DND-41 (cell line): ENCODE results near the gene CYB5R3.

ENCODE experiments used
- EZH2 ChIP-seq: IDR thresholded peaks from 3 replicates; pipeline ENCODE4 v1.6.1; 2012; ENCODE audit warnings: borderline replicate concordance, low read depth, mild to moderate bottlenecking, moderate library complexity, low read length, inconsistent platforms; ENCODE audit not compliant: severe bottlenecking
- TF ChIP-seq, protein P1 (sequence below): IDR thresholded peaks from 2 replicates; pipeline ENCODE4 v1.5.1; 2012; ENCODE audit warnings: borderline replicate concordance, low read length, moderate library complexity, mild to moderate bottlenecking; ENCODE audit not compliant: poor library complexity, severe bottlenecking; ENCODE audit errors: extremely low read depth

GRCh38 chr22:42604403-42604802 lies 44.8 kb downstream of the CYB5R3 start:
- TF ChIP-seq, protein P1, sequence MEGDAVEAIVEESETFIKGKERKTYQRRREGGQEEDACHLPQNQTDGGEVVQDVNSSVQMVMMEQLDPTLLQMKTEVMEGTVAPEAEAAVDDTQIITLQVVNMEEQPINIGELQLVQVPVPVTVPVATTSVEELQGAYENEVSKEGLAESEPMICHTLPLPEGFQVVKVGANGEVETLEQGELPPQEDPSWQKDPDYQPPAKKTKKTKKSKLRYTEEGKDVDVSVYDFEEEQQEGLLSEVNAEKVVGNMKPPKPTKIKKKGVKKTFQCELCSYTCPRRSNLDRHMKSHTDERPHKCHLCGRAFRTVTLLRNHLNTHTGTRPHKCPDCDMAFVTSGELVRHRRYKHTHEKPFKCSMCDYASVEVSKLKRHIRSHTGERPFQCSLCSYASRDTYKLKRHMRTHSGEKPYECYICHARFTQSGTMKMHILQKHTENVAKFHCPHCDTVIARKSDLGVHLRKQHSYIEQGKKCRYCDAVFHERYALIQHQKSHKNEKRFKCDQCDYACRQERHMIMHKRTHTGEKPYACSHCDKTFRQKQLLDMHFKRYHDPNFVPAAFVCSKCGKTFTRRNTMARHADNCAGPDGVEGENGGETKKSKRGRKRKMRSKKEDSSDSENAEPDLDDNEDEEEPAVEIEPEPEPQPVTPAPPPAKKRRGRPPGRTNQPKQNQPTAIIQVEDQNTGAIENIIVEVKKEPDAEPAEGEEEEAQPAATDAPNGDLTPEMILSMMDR, result no peak
- TF ChIP-seq EZH2, result no peak
